SIG-M5 (cell line): Measurements from ENCODE around the gene TNK1.

Experiments
- DNase-seq: peaks from one replicate; lab custom pipeline; 2025; lab: John Stamatoyannopoulos, UW

Gene TNK1

GRCh38 chr17:7435676-7436555, 55.0 kb downstream of the TNK1 start:
- no peak for DNase-seq

- DNase-seq: no peak
Observed at GRCh38 chr17:7436556-7437368, 55.9 kb downstream of the TNK1 start.

- no peak for DNase-seq
Observed at GRCh38 chr17:7437369-7437863, 56.5 kb downstream of the TNK1 start.

- DNase-seq: no peak
Observed at GRCh38 chr17:7437950-7438614, 57.2 kb downstream of the TNK1 start.

GRCh38 chr17:7438656-7439460, 58.0 kb downstream of the TNK1 start:
- no peak for DNase-seq
